CD4-positive, alpha-beta T cell treated with Interleukin-17A for 1 hour (primary cell): ENCODE results near the gene BASP1.
A peak's percentile ranks its signal among the peaks of the same experiment; 100 is the strongest.
"Not testable (repeated sequence)": the region's sequence is repeated elsewhere in the genome, so short reads cannot be mapped to it uniquely, and the experiment has no call there.

Source experiments
- DNase-seq: peaks from one replicate; pipeline ENCODE4 v3.0.0-alpha.2; 2020

BASP1 gene

DNA sequence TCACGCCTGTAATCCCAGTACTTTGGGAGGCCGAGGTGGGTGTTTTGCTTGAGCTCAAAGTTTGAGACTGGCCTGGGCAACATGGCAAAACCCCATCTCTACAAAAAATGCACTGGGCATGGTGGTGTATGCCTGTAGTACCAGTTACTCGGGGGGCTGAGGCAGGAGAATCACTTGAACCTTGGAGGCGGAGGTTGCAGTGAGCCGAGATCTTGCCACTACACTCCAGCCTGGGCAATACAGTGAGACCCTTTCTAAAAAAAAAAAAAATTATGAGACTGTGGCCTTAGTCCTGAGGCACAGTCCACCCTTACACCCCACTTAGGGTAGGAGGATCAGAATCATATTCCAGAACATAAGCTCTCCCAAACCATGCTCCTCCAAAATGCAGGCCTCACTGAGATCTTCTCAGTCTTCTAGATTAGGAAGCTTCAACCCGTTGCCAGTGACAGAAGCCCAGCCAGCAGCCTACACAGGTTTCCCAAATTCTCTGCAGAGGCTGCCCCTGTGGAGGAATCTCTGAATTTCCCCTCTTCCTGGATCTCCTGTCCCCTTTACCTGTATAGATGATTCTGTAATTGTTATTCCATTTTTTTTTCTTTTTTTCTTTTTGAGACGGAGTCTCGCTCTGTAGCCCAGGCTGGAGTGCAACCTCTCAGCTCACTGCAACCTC is 77.3 kb downstream of the BASP1 start:
- no peak for DNase-seq

DNA sequence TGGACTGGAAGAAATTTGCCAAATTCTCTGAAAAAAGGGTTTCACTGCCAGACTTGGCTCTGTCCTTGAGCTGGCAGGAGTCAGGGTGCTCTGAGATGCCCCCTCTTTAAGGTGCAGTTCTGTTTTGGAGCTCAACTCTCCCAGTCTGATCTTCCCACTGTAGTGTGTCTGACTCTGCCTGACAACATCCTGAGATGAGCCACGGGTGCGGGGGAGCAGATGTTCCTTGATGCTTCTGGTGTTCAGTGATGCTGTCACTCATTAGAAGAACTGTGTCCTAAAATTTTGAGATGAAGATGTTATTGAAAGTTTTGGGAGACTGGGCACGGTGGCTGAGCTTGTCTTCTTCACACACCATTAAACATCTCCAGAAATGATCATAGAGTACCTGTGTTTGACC is 78.2 kb downstream of the BASP1 start:
- no peak for DNase-seq

DNA sequence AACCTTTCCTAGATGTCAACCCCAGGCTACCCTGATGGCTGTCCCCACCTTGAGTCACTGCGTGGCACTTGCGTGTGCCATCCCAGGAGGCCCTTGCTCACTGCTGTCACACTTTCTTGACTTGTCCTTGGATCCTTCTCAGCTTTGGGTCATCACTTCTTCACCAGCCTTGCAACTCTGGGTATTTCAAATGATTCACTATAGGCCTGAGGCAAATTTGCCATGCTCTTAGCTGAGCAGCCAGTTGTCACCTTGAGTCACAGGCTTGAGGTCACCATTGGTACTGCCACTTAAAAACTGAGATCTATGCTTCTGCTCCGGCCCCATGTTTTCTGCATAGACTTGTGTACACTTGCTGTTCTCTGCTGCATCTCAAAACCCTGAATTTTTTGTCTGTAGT is 84.7 kb downstream of the BASP1 start:
- DNase-seq, result no peak

DNA sequence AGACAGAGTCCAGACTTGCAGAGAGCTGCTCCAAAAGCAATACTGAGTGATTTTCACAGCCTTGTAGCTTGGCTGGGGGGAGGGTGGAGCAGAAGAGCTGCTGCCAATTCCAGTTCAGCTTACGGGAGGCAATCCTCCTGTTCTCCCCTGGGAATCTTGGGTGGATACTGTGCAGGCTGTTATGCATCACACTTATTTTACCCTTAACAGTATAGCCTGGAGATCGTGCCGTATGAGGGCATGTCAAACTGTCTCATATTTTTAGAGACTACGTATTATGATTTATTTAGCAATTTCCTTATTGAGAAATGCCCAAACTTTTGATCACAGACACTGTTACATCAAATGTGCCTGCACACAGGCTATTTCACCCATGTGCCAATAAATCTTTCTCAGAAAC is 85.2 kb downstream of the BASP1 start:
- DNase-seq, result no peak

DNA sequence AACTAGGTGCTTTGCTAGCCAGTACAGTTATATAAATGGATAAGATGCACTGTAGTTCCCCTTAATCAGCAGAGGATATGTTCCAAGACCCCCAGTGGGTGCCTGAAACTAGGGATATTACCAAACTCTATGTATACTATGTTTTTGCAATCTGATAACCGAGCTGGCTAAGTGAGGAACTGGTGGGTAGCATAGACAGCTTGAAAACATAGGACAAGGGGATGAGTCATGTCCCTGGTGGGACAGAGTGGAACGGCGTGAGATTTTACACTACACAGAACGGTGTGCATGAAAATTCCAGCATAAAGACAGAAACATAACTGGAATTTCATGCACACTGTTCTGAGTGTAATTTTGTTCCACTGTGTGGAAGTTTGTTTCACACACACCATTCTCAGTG is 86.9 kb downstream of the BASP1 start:
- DNase-seq, result no peak

DNA sequence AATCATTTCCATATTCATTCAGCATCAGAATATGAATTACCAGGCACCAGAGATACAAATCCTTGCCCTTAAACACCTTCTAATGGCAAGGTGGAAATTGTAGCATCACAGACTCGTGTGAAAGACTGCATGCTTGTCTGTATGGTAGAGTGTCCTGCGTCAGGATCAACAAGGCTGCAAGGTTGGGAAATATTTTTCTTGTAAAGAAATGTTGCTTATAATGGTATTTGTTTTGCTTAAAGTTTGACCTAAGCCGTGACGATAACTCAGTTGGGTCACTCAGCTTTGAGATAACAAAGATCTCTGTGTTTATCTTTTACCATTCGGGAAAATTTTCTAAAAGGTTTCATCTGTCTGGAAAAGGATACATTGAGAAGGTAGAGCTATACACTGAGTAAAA is 87.6 kb downstream of the BASP1 start:
- DNase-seq, result no peak

DNA sequence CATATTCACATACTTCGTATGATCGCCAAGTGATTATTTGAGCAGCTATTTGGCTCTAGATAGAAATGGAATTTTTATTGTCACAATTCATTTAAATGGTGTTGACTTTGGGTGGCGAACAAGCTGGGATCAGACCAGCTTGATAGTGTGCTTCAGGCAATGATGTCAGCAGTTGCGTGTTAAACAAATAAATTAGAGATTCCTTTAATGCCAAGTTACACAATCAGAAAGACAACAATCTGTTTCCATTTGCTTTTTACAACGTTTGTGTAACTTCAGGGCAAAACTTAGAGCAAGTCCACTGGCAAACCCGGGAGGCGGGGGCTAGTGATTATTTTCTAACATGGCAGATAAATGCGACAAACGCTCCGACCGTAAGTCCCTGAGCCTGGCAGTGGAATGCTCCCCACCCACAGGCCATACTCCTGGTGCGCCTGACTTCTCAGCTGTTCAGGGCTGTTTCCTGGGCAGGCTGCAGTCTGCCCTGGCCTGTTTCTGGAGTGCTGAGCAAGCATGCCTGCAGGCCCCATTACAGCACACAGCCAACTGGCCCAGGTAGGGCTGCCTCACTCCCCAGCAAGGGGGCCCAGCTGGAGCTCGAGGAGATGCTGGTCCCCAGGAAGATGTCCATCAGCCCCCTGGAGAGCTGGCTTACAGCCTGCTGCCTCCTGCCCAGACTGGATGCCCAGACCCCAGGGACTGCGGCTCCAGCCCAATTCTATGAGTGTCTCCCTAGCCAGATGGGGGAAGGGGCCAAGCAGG is 88.7 kb downstream of the BASP1 start:
- no peak for DNase-seq

DNA sequence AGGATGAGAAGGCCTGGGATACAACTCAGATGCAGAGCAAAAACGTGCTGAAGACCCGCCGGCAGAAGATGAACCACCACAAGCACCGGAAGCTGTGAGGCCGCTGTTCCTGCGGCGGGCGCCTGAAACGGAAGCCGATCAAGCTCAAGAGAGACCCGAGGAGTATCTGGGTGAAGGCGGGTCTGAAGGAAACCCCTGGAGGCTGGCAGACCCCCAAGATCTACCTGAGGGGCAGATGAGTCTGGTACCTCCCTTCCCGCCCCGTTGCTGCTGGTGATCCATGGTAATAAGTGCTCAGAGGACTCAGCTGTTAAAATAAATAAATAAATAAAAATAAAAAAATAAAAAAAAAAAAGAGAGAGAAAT is 89.3 kb downstream of the BASP1 start:
- no peak for DNase-seq

DNA sequence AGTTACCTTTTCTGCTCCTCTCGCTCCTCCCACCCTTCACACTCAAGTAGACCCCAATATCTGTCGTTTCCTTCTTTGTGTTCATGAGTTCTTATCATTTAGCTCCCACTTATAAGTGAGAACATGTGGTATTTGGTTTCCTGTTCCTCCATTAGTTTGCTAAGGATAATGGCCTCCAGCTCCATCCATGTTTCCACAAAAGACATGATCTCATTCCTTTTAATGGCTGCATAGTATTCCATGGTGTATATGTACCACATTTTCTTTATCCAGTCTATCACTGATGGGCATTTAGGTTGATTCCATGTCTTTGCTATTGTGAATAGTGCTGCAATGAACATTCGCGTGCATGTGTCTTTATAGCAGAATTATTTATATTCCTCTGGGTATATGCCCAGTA is 90.0 kb downstream of the BASP1 start:
- not testable (repeated sequence) for DNase-seq

DNA sequence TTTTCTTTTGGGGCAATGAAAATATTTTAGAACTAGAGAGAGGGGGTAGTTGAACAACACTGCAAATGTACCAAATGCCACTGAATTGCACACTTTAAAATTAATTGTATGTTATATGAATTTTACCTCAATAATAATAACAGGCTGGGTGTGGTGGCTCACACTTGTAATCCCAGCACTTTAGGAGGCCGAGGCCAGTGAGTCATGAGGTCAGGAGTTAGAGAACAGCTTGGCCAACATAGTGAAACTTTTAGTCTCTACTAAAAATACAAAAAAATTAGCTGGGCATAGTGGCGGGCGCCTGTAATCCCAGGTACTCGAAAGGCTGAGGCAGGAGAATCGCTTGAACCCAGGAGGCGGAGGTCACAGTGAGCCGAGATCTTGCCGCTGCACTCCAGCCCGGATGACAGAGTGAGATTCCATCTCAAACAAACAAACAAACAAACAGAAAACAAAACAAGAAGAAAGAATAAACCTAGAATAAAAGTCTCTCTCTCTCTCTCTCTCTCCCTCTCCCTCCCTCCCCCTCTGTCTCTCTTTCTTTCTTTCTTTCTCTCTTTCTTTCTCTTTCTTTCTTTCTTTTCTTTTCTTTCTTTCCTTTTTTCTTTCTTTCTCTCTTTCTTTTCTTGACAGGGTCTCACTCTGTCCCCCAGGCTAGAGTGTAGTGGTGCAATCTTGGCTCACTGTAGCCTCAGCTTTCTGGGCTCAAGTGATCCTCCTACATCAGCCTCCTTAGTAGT is 91.1 kb downstream of the BASP1 start:
- DNase-seq, result no peak

DNA sequence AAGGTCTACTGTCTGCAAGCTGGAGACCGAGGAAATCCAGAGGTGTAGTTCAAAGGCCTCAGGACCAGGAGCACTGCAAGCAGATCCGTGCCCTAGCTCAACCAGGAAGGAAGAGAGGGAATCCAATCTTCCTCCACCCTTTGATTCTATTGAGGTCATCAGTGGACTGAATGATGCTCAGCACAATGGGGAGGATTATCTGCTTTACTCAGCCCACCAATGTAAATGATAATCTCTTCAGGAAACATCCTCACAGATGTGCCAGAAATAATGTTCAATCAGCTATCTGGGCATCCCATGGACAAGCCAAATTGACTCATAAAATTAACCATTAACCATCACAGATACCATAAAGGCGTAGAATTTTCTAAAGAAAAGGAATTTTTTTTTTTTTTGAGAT is 92.0 kb downstream of the BASP1 start:
- DNase-seq, result no peak

DNA sequence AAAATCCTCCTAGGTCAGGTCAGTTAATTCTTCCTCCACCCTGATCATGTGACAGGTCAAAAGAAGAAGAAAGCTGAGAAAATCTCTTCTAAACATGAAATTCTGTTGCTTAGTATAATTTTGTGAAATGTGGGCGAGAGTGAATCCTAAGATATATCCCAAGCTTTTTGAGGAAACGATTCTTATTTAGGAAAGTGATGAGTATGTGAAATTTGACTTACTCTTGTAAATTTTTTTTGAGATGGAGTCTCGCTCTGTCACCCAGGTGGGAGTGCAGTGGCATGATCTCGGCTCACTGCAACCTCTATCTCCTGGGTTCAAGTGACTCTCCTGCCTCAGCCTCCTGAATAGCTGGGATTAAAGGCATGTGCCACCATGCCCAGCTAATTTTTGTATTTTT is 93.1 kb downstream of the BASP1 start:
- DNase-seq, result not testable (repeated sequence)

DNA sequence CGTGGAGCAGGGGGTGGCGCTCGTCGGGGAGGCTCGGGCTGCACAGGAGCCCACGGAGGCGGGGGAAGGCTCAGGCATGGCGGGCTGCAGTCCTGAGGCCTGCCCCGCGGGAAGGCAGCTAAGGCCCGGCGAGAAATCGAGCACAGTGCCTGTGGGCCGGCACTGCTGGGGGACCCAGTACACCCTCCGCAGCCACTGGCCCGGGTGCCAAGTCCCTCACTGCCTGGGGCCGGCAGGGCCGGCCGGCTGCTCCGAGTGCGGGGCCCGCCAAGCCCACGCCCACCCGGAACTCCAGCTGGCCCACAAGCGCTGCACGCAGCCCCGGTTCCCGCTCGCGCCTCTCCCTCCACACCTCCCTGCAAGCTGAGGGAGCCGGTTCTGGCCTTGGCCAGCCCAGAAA is 94.4 kb downstream of the BASP1 start:
- not testable (repeated sequence) for DNase-seq

DNA sequence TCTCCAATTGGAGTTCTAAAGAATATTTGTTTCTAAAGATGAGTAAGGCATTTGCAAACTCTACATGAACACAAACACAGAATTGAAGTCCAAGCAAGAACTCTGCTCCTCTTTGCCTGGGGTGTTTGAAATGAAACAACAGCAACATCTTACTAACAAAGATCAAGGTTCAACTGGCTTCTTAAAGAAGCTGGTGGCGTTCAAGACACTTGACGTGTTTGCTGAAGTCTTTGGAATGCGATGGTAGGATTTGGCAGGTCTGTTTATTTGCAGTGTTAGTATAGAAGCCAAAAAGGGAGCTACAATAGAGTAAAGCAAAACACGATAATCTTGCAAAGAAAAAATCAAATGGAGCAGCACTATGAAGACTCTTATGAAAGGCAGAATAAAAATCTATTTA is 94.9 kb downstream of the BASP1 start:
- no peak for DNase-seq

DNA sequence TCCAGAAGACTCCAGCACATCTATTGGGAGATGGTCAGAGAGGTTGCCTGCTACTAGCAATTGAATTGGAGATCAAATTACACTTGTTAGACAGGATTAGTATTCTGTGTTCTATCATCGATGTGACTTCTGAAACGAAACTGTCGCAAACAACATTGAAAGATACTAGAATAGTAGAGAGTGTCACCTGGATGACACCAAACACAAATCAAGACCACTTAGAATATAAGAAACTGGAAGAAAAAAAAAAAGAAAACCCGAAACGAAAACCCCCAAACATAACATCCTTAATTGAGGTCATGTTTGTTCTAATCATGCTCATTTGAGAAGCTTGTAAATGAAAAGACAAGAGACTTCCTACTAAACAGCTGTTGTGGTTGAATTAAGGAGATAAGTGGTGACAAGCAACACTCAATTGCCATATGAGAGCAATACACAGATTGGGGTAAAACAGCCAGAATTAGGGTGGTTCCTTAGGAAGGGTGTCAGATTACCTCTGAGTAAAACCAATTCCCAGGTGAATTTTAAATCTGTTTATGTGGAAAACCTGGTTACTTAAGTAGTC is 97.6 kb downstream of the BASP1 start:
- DNase-seq, result no peak

DNA sequence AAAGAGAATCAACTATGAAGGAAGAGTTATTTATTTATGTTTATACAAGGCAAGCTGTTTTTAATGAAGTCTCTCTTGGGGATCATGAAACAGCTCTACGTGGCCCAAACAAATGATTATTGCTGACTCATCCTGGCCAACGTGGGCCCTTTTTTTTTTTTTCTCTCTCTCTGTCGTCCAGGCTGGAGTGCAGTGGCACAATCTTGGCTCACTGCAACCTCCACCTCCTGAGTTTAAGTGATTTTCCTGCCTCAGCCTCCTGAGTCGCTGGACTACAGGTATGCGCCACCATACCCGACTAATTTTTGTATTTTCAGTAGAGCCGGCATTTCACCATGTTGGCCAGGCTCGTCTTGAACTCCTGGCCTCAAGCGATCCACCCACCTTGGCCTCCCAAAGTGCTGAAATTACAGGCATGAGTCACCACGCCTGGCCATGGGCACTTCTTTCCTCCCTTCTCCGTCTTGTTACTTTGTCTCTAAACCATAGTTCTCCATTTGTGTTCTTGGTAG is 98.3 kb downstream of the BASP1 start:
- DNase-seq, result no peak

DNA sequence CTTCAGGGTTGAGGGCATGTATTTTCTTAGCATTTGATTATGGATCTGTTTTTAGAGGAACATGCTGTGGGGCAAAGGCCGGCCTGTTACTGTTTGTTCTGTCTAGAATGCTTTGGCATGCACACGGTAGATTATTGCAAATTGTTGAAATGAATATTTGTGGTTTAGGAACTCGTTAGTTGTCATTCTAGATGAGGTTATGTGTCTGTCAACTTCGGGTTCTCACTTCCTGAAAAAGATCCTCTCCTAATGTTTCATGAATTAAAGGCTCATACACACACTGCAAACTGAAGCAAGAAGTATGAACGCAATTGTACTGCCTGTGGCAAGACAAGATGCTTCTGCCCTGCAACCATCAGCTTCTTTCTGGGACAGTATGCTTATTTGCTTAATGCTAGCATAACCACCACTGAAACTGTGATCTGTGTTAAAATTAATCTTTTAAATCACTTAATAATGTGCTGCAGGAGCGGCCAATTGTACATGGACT is 99.6 kb downstream of the BASP1 start:
- DNase-seq, result peak; percentile 9

DNA sequence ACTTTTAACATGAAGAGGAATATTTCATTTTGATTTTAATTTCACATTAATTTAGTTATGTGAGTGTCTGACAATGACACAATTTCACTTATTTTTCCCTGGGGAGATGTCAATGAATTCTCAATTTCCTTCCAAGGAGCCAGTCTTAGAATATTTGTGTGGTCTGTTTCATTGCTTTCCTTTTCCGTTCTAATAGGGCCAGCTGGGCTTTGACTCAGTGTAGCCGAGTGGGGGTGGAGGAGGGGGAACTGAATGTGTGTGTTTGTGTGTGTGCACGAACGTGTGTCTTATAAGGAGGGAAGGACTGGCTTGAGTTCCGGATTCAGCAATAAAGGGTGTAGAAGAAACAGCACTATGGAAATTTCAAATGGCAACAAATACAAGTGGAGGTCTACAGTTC is 100.0 kb downstream of the BASP1 start:
- DNase-seq, result no peak

DNA sequence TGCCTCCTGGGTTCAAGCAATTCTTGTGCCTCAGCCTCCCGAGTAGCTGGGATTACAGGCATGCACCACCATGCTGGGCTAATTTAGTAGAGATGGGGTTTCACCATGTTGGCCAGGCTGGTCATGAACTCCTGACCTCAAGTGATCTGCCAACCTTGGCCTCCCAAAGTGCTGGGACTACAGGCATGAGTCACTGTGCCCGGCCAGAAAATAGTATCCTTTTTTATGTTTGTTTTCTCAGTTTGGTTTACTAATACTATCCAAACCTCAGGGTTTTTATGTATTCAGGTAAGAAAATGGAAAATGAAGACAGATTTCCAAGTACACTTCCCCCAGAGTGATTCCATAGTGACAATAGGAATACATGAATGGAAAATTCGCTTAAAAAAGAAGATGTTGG is 101.7 kb downstream of the BASP1 start:
- not testable (repeated sequence) for DNase-seq

DNA sequence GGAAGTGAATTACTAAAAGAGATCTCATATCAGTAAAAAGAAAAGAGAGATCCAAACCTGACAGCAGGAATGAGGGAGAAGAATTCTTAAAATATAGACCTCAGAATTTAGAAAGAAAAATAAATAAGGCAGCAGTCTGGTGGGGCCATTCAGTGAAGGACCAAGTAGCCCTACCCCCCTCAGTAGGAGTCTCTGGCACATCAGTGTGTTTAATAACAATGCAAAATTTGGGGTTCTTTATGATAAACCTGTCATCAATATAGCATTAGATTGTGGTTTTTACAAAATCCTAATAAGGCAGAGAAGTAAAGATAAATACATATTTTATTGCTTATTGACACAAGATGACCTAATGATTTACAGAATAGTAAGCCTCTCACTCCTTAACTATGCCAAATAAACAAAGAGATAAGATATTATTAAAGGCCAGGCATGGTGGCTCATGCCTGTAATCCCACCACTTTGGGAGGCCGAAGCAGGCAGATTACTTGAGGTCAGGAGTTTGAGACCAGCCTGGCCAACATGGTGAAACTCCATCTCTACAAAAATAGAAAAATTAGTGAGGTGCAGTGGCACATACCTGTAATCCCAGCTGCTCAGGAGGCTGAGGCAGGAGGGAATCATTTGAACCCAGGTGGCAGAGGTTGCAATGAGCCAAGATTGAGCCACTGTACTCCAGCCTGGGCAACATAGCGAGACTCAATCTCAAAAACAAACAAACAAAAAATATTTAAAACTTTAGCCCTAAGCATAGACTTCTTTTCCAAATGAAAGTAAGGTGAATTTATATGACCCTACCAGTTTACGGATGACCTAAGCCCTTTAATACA is 108.6 kb downstream of the BASP1 start:
- no peak for DNase-seq
